ENCODE results near the gene OPCML. TPM values are rescaled to one million over a fixed set of nuclear protein-coding genes. Genes with fewer than 3 reads are reported as not detected.

The OPCML gene
- total and polyA plus RNA-seq, 5 donors = 0.14 to 2.8 (median 1.1) TPM

GRCh38 chr11:133386262-133386661 lies 146.0 kb downstream of the OPCML start:
- no peaks in the 10 kb centered on the region for H3K9me3 ChIP-seq (ENCODE audit: control insufficient read depth, low read length)
- ATAC-seq (peak; percentile 74 to 93), DNase-seq (no peak)
- 15% methylated on average over 4 of the region's 4 CpGs for WGBS
- H3K27me3 ChIP-seq (ENCODE audit: control insufficient read depth, insufficient read depth) = no peaks in the 10 kb centered on the region
- peaks cover 2% of the 10 kb centered on the region for H3K4me1 ChIP-seq (ENCODE audit: control insufficient read depth, insufficient read depth, low read length)
- no peak overlapping the region for H3K27ac ChIP-seq (ENCODE audit: low read length)
- no peak overlapping the region for H3K4me3 ChIP-seq (ENCODE audit: low read length)
- intact Hi-C loops (cut with DNase I) = no loop called here

DNA sequence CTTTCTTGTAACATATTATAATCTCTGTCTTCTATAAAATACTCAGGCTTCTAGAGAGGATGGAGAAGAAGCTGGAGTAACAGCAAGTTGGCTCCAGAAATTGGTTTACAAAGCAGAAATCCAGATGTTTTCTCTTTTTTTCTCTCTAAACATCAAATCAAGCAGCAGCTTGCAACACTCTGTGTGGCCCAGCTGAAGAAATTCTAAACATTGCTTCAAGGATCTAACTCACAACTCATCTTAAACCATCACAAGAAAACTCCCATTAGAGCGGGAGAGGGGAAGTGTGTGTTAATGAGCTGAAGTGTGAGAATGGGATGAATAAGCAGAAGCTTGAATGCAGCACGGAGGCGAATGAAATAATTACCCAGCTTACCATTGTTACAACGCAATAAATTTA lies 146.5 kb downstream of the OPCML start:
- intact Hi-C loops (cut with DNase I) = no loop called here
- WGBS = 39% methylated on average over 4 of the region's 4 CpGs
- no peak for ATAC-seq
- no peak overlapping the region for H3K4me3 ChIP-seq (ENCODE audit: low read length)
- H3K27me3 ChIP-seq (ENCODE audit: control insufficient read depth, insufficient read depth) = no peaks in the 10 kb centered on the region
- H3K4me1 ChIP-seq (ENCODE audit: control insufficient read depth, insufficient read depth, low read length) = peaks cover 2% of the 10 kb centered on the region
- H3K9me3 ChIP-seq (ENCODE audit: control insufficient read depth, low read length) = no peaks in the 10 kb centered on the region
- no peak overlapping the region for H3K27ac ChIP-seq (ENCODE audit: low read length)
- no peak for DNase-seq

- Histone ChIP-seq H3K27ac (ENCODE audit: low read length) (no peak overlapping the region), H3K9me3 (ENCODE audit: control insufficient read depth, low read length) (no peaks in the 10 kb centered on the region), H3K4me3 (ENCODE audit: low read length) (no peak overlapping the region), H3K4me1 (ENCODE audit: control insufficient read depth, insufficient read depth, low read length) (peaks cover 2% of the 10 kb centered on the region), H3K27me3 (ENCODE audit: control insufficient read depth, insufficient read depth) (no peaks in the 10 kb centered on the region)
- ATAC-seq (peak in 1 of 2 donors; percentile 8), DNase-seq (peak in 1 of 3 donors; percentile 43)
- intact Hi-C loops (cut with DNase I) = no loop called here
- 84% methylated on average over 6 of the region's 6 CpGs for WGBS
Observed at GRCh38 chr11:133384731-133385130, 147.6 kb downstream of the OPCML start.

DNA sequence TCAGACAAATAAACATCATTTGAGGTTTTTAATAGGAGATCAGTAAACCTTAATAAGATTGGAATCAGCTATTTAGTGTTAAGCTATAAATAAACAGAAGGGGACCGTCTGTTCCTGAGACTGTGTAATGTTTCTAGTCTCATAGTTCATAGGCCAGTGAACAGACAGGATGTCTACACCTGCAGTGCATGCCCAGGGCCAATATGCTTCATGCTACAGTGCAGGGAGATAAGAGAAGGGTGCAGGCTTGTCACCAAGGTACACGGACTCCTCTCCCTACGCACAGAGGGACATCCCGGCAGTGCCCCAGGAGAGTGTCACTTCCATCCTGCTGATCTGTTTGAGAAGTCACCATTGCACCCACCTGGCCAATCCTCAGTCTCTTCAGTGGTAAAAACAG lies 148.6 kb downstream of the OPCML start:
- no peaks in the 10 kb centered on the region for H3K27me3 ChIP-seq (ENCODE audit: control insufficient read depth, insufficient read depth)
- intact Hi-C loops (cut with DNase I) = no loop called here
- WGBS = 91% methylated on average over 4 of the region's 4 CpGs
- no peak for DNase-seq
- H3K4me3 ChIP-seq (ENCODE audit: low read length) = no peak overlapping the region
- H3K9me3 ChIP-seq (ENCODE audit: control insufficient read depth, low read length) = no peaks in the 10 kb centered on the region
- peaks cover 2% of the 10 kb centered on the region for H3K4me1 ChIP-seq (ENCODE audit: control insufficient read depth, insufficient read depth, low read length)
- H3K27ac ChIP-seq (ENCODE audit: low read length) = no peak overlapping the region
- ATAC-seq = no peak

GRCh38 chr11:133383201-133383600 lies 149.1 kb downstream of the OPCML start:
- H3K27me3 ChIP-seq (ENCODE audit: control insufficient read depth, insufficient read depth) = no peaks in the 10 kb centered on the region
- intact Hi-C loops (cut with DNase I) = no loop called here
- WGBS = 60% methylated on average over 8 of the region's 8 CpGs
- no peaks in the 10 kb centered on the region for H3K9me3 ChIP-seq (ENCODE audit: control insufficient read depth, low read length)
- DNase-seq (no peak), ATAC-seq (no peak)
- peaks cover 2% of the 10 kb centered on the region for H3K4me1 ChIP-seq (ENCODE audit: control insufficient read depth, insufficient read depth, low read length)
- no peak overlapping the region for H3K4me3 ChIP-seq (ENCODE audit: low read length)
- H3K27ac ChIP-seq (ENCODE audit: low read length) = no peak overlapping the region

DNA sequence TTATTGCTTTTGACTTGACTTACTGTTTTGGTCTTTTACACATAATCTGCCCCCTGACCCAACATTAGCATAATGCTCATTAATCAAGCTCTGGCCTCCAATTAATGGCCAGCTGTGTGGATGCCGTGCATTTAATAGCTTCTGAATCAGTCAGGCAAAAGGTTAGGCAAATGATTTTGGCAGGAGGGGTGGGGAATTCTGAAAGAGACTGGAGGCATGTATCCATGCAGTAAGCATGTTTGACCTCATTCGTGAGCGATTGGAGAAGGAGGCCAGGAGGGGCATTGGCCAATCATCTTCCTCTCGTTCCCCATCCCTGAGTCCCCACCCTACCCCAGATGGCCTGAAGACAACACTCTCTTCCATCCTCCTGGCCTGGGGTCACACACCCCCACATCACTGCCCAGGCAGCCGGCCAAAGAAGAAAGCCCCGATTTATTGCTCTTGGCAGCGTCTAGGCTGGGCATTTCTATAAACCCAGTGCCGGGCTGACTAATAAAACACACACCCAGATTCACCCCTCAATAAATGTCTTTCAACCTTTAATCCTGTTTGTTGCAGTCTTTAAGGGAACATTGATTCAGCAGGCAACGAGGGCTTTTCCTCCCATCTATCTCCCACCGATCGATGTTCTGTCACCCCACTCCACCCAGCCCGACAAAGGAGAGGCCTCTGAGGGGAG lies 150.0 kb downstream of the OPCML start:
- H3K4me1 ChIP-seq (ENCODE audit: control insufficient read depth, insufficient read depth, low read length) = peaks cover 2% of the 10 kb centered on the region
- H3K27ac ChIP-seq (ENCODE audit: low read length) = no peak overlapping the region
- intact Hi-C loops (cut with DNase I) = no loop called here
- no peak overlapping the region for H3K4me3 ChIP-seq (ENCODE audit: low read length)
- H3K27me3 ChIP-seq (ENCODE audit: control insufficient read depth, insufficient read depth) = no peaks in the 10 kb centered on the region
- DNase-seq (no peak), ATAC-seq (no peak)
- H3K9me3 ChIP-seq (ENCODE audit: control insufficient read depth, low read length) = no peaks in the 10 kb centered on the region
- WGBS = 76% methylated on average over 12 of the region's 12 CpGs

DNA sequence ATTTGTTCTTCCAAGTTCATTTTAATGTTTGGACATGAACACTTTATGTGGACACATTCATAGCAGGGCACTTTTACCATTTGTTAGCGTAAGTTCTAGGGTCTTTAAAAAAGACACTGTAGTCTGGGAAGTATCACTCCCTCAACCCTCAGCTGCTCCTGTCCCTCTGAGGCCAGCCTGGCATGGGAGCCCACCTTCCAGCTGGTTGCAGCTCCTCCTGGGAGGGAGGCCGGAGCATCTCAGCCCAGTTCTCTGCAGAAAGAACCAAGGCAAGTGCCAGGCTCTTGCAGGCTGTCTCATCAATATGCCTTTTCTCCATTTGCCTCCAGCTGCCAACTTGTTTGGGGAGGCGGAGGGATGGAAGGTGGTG lies 150.6 kb downstream of the OPCML start:
- H3K4me1 ChIP-seq (ENCODE audit: control insufficient read depth, insufficient read depth, low read length) = peaks cover 2% of the 10 kb centered on the region
- H3K27me3 ChIP-seq (ENCODE audit: control insufficient read depth, insufficient read depth) = no peaks in the 10 kb centered on the region
- no peaks in the 10 kb centered on the region for H3K9me3 ChIP-seq (ENCODE audit: control insufficient read depth, low read length)
- H3K4me3 ChIP-seq (ENCODE audit: low read length) = no peak overlapping the region
- 76% methylated on average over 3 of the region's 3 CpGs for WGBS
- no peak for DNase-seq
- intact Hi-C loops (cut with DNase I) = no loop called here
- H3K27ac ChIP-seq (ENCODE audit: low read length) = no peak overlapping the region
- ATAC-seq = no peak

DNA sequence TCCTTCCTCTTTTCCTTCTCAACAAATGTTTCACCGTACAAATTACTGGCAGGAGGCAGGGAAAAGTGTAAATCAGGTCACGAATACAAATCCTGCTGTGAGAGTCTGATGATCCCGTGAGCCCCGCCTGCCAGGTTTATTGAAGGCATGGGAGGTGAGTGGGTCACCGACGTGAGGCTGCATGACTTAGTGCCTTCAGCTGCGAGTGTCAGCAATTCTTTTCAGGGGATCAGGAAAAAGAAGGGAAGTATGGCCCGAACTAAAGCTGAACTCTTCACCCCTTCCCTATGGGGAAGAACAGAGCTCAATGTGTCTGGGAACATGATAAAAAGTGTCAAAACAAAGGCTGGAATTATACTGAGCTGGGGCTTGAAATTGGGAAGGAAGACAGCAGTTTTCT lies 166.2 kb downstream of the OPCML start:
- no peak overlapping the region for H3K4me3 ChIP-seq (ENCODE audit: low read length)
- intact Hi-C loops (cut with DNase I) = no loop called here

GRCh38 chr11:133362916-133363315 lies 169.4 kb downstream of the OPCML start:
- intact Hi-C loops (cut with DNase I) = no loop called here
- Histone ChIP-seq H3K27me3 (ENCODE audit: control insufficient read depth, insufficient read depth) (no peaks in the 10 kb centered on the region), H3K4me1 (ENCODE audit: control insufficient read depth, insufficient read depth, low read length) (no peaks in the 10 kb centered on the region), H3K4me3 (ENCODE audit: low read length) (no peak overlapping the region), H3K9me3 (ENCODE audit: control insufficient read depth, low read length) (no peaks in the 10 kb centered on the region), H3K27ac (ENCODE audit: low read length) (no peak overlapping the region)
- 92% methylated on average over 15 of the region's 15 CpGs for WGBS
- peak in 1 of 2 donors; percentile 36 for ATAC-seq
- DNase-seq = no peak

More for the DNA sequence above, 166.2 kb downstream of the OPCML start:
- ATAC-seq (no peak), DNase-seq (no peak)
- no peaks in the 10 kb centered on the region for H3K4me1 ChIP-seq (ENCODE audit: control insufficient read depth, insufficient read depth, low read length)
- no peak overlapping the region for H3K27ac ChIP-seq (ENCODE audit: low read length)
- WGBS = 45% methylated on average over 8 of the region's 8 CpGs
- H3K9me3 ChIP-seq (ENCODE audit: control insufficient read depth, low read length) = no peaks in the 10 kb centered on the region
- H3K27me3 ChIP-seq (ENCODE audit: control insufficient read depth, insufficient read depth) = no peaks in the 10 kb centered on the region

- no peak overlapping the region for H3K4me3 ChIP-seq (ENCODE audit: low read length)
- H3K9me3 ChIP-seq (ENCODE audit: control insufficient read depth, low read length) = no peaks in the 10 kb centered on the region
- 89% methylated on average over 15 of the region's 15 CpGs for WGBS
- DNase-seq (no peak), ATAC-seq (peak in 1 of 2 donors; percentile 32)
- no peaks in the 10 kb centered on the region for H3K27me3 ChIP-seq (ENCODE audit: control insufficient read depth, insufficient read depth)
- H3K27ac ChIP-seq (ENCODE audit: low read length) = no peak overlapping the region
- intact Hi-C loops (cut with DNase I) = no loop called here
- H3K4me1 ChIP-seq (ENCODE audit: control insufficient read depth, insufficient read depth, low read length) = no peaks in the 10 kb centered on the region
Observed at GRCh38 chr11:133362156-133362555, 170.1 kb downstream of the OPCML start.

DNA sequence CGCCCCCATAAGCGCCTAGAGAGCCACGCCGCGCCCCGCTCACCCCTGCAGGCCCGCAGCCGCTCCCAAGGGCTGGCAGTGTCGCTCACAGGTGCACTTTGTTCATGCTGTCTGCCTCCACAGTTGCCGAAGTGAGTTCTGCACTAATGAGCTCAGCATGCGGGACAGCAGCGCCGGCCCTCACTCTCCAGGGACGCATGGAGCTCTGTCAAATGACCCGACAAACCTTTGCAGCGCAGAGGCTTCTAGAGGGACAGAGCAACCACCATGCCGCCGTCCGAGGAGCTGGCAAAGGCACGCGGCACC lies 170.7 kb downstream of the OPCML start:
- no peaks in the 10 kb centered on the region for H3K27me3 ChIP-seq (ENCODE audit: control insufficient read depth, insufficient read depth)

More for the DNA sequence above, 170.7 kb downstream of the OPCML start:
- DNase-seq (no peak), ATAC-seq (no peak)
- Histone ChIP-seq H3K4me3 (ENCODE audit: low read length) (no peak overlapping the region), H3K4me1 (ENCODE audit: control insufficient read depth, insufficient read depth, low read length) (no peaks in the 10 kb centered on the region), H3K27ac (ENCODE audit: low read length) (no peak overlapping the region), H3K9me3 (ENCODE audit: control insufficient read depth, low read length) (no peaks in the 10 kb centered on the region)
- intact Hi-C loops (cut with DNase I) = no loop called here
- 97% methylated on average over 21 of the region's 21 CpGs for WGBS

Data from right cardiac atrium (tissue), 5 donors.